MCF 10A (cell line): ENCODE measurements around the gene FAM240A. TPM values are rescaled to one million over a fixed set of nuclear protein-coding genes. Genes with fewer than 3 reads are reported as not detected.

Experiments
- BruUV-seq: library from RNA; stranded (reverse); fragments of 400-500 nt; replicated peaks from 2 replicates; lab custom pipeline; 2021; lab: Mats Ljungman, UMichigan
- CTCF ChIA-PET: fragments of 300-600 bp; sonication (Branson Sonifier 250); formaldehyde crosslinking; extraction: SDS; loops from one replicate; lab custom pipeline; 2021; ENCODE audit warnings: antibody characterized with exemption, inconsistent platforms; lab: Yijun Ruan, JAX
- POLR2A ChIA-PET: fragments of 300-600, 350-650 bp; sonication (Branson Sonifier 250); formaldehyde crosslinking; extraction: SDS; loops from one replicate; lab custom pipeline; 2020; ENCODE audit warnings: antibody characterized with exemption, inconsistent platforms; lab: Yijun Ruan, JAX
- DNase-seq: peaks from one replicate; pipeline ENCODE4 v3.0.0-alpha.2; 2018; ENCODE audit not compliant: unreplicated experiment
- H3K27ac Mint-ChIP-seq: one replicate; pipeline ENCODE4 v1.8.0; 2022; ENCODE audit warnings: mild to moderate bottlenecking, low read depth, mixed read lengths; ENCODE audit not compliant: unreplicated experiment
- H3K27me3 Mint-ChIP-seq: one replicate; pipeline ENCODE4 v1.8.0; 2022; ENCODE audit warnings: mixed read lengths; ENCODE audit not compliant: insufficient read depth, unreplicated experiment
- H3K36me3 Mint-ChIP-seq: one replicate; pipeline ENCODE4 v1.8.0; 2022; ENCODE audit warnings: mild to moderate bottlenecking, moderate library complexity, mixed read lengths; ENCODE audit not compliant: insufficient read depth, unreplicated experiment
- H3K4me1 Mint-ChIP-seq: one replicate; pipeline ENCODE4 v1.8.0; 2022; ENCODE audit warnings: mixed read lengths; ENCODE audit not compliant: insufficient read depth, unreplicated experiment
- H3K4me3 Mint-ChIP-seq: one replicate; pipeline ENCODE4 v1.8.0; 2022; ENCODE audit warnings: mild to moderate bottlenecking, moderate library complexity, mixed read lengths; ENCODE audit not compliant: unreplicated experiment
- H3K9me3 Mint-ChIP-seq: one replicate; pipeline ENCODE4 v1.8.0; 2022; ENCODE audit warnings: mixed read lengths; ENCODE audit not compliant: unreplicated experiment
- CTCF ChIP-seq: fragments of 200-600 bp; IDR thresholded peaks from one replicate; pipeline ENCODE4 v1.8.0; 2022; ENCODE audit warnings: antibody characterized with exemption, mild to moderate bottlenecking; ENCODE audit not compliant: unreplicated experiment
- intact Hi-C: fragments of 100-400 bp; cut with micrococcal nuclease; formaldehyde crosslinking; loops from 2 replicates; pipeline ENCODE4 v1.14.1; 2022
- total RNA-seq: library from RNA; stranded (reverse); gene quantifications from 2 replicates; pipeline ENCODE4 v1.2.3, GENCODE V29; 2022

FAM240A gene
- total RNA-seq, 1 experiment from 2014 or later = not detected

DNA sequence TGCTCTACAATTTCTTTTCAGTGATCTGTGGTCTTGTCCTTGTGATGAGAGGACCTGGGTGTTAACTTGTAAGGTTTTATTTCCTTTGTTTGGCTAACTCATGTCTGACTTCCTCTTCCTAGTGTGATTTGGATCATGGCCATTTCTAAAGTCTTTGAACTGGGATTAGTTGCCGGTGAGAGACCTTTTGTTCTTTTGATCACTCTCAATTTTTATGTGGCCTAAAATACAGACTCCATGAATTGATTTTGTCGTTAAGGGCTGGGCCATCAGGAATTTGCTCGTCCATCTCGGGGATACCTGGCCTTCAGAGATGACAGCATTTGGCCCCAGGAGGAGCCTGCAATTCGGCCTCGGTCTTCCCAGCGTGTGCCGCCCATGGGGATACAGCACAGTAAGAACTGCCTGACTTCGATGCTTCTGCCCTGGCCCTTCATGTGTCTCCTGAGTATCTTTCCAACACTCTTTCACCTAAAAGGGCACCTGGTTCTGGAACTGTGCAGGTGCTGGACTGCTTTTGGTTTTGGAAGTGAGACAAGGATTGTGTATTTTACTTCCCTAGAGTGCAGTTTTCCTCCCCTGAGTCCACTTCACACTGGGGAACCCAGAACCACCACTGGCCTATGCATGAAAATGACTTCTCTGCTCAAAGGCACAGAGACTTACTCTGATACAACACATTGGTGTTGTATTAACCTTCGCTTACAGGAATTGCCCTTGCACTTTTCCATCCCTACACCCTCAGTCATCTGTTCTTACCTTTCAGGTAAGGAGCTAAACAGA lies 33.2 kb upstream of the FAM240A start:
- TF ChIP-seq CTCF = no peak
- Mint-ChIP-seq H3K27ac (no peak overlapping the region), H3K9me3 (no peaks in the 10 kb centered on the region), H3K4me1 (no peaks in the 10 kb centered on the region), H3K36me3 (no peaks in the 10 kb centered on the region), H3K4me3 (no peak overlapping the region), H3K27me3 (no peaks in the 10 kb centered on the region)
- DNase-seq = no peak
- ChIA-PET POLR2A (no interaction called here), CTCF (no interaction called here)
- intact Hi-C loops = no loop called here
- no TSS peak for BruUV-seq

GRCh38 chr3:46579756-46580286 lies 32.5 kb upstream of the FAM240A start:
- POLR2A ChIA-PET = no interaction called here

DNA sequence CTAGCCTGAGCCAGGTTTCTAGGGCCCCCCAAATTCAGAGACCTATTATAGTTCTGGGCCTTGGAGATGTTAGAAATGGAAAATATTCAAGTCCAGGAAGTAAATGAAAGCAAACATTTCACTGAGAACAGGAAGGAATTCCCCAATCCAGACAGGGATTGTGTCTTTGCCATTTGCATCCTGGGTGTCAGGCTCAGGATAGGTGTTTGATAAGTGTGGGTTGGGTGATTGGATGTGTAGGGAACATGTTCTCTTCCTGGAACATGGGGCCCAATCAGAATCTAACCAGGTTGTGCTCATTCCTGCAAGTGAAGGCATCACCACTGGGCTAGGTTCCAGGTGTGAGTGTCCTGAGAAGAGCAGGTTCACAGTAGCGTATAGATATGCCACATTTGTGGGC lies 31.6 kb upstream of the FAM240A start:
- no peak for TF ChIP-seq CTCF
- Mint-ChIP-seq H3K4me3 (no peak overlapping the region), H3K4me1 (no peaks in the 10 kb centered on the region), H3K36me3 (no peaks in the 10 kb centered on the region), H3K27me3 (no peaks in the 10 kb centered on the region), H3K9me3 (no peaks in the 10 kb centered on the region), H3K27ac (no peak overlapping the region)
- CTCF ChIA-PET = no interaction called here
- intact Hi-C loops = no loop called here
- POLR2A ChIA-PET = no interaction called here
- no TSS peak for BruUV-seq
- DNase-seq = no peak

More at GRCh38 chr3:46579756-46580286, 32.5 kb upstream of the FAM240A start:
- Mint-ChIP-seq H3K36me3 (no peaks in the 10 kb centered on the region), H3K9me3 (no peaks in the 10 kb centered on the region), H3K27ac (no peak overlapping the region), H3K4me1 (no peaks in the 10 kb centered on the region), H3K4me3 (no peak overlapping the region), H3K27me3 (no peaks in the 10 kb centered on the region)
- no TSS peak for BruUV-seq
- intact Hi-C loops = no loop called here
- CTCF ChIA-PET = no interaction called here
- DNase-seq = no peak
- TF ChIP-seq CTCF = no peak

- no peak overlapping the region for H3K4me3 Mint-ChIP-seq
- BruUV-seq = no TSS peak
- H3K9me3 Mint-ChIP-seq = no peaks in the 10 kb centered on the region
- ChIA-PET POLR2A (interaction anchor here (1.4 kb wide), 1 partner anchor 108 kb away, joined by 5 read pairs; the partner anchor contains the start of gene ALS2CL), CTCF (no interaction called here)
- H3K27ac Mint-ChIP-seq = no peak overlapping the region
- DNase-seq = no peak
- H3K36me3 Mint-ChIP-seq = no peaks in the 10 kb centered on the region
- intact Hi-C loops = no loop called here
- no peak for TF ChIP-seq CTCF
- peaks cover 12% of the 10 kb centered on the region for H3K27me3 Mint-ChIP-seq
- H3K4me1 Mint-ChIP-seq = no peaks in the 10 kb centered on the region
These were observed 27.5 kb upstream of the FAM240A start for GRCh38 chr3:46584598-46585467.
